Measurements from ENCODE around the gene CDKN2D.
A peak's percentile ranks its signal among the peaks of the same experiment; 100 is the strongest.

Gene CDKN2D

GRCh38 chr19:10603873-10604459 lies 35.2 kb upstream of the CDKN2D start:
- no peak for TF ChIP-seq CTCF (IDR thresholded peaks at IDR 0.05; ENCODE audit: low read depth, low read length)
- in situ Hi-C loops (cut with HindIII; ENCODE audit: low sequenced_read_pairs): no loop called here
- H3K4me3 ChIP-seq (ENCODE audit: low read depth, low read length): peak overlapping the region; percentile 94
- peak; percentile 20 for DNase-seq (ENCODE audit: low read depth, low spot score)

GRCh38 chr19:10603084-10603872 lies 34.5 kb upstream of the CDKN2D start:
- DNase-seq (ENCODE audit: low read depth, low spot score): no peak

GRCh38 chr19:10602330-10603083 lies 33.7 kb upstream of the CDKN2D start:
- in situ Hi-C loops (cut with HindIII; ENCODE audit: low sequenced_read_pairs): no loop called here
- TF ChIP-seq CTCF (IDR thresholded peaks at IDR 0.05; ENCODE audit: low read depth, low read length): no peak
- DNase-seq (ENCODE audit: low read depth, low spot score): peak; percentile 63
- peak overlapping the region; percentile 94 for H3K4me3 ChIP-seq (ENCODE audit: low read depth, low read length)

More at GRCh38 chr19:10603084-10603872, 34.5 kb upstream of the CDKN2D start:
- in situ Hi-C loops (cut with HindIII; ENCODE audit: low sequenced_read_pairs): no loop called here
- peak overlapping the region; percentile 94 for H3K4me3 ChIP-seq (ENCODE audit: low read depth, low read length)
- TF ChIP-seq CTCF (IDR thresholded peaks at IDR 0.05; ENCODE audit: low read depth, low read length): no peak

GRCh38 chr19:10601999-10602329 lies 33.2 kb upstream of the CDKN2D start:
- TF ChIP-seq CTCF (IDR thresholded peaks at IDR 0.05; ENCODE audit: low read depth, low read length): no peak
- no peak overlapping the region for H3K4me3 ChIP-seq (ENCODE audit: low read depth, low read length)
- no peak for DNase-seq (ENCODE audit: low read depth, low spot score)
- in situ Hi-C loops (cut with HindIII; ENCODE audit: low sequenced_read_pairs): no loop called here

GRCh38 chr19:10600149-10600548 lies 31.4 kb upstream of the CDKN2D start:
- TF ChIP-seq CTCF (IDR thresholded peaks at IDR 0.05; ENCODE audit: low read depth, low read length): no peak
- in situ Hi-C loops (cut with HindIII; ENCODE audit: low sequenced_read_pairs): no loop called here
- no peak for DNase-seq (ENCODE audit: low read depth, low spot score)
- no peak overlapping the region for H3K4me3 ChIP-seq (ENCODE audit: low read depth, low read length)

- in situ Hi-C loops (cut with HindIII; ENCODE audit: low sequenced_read_pairs): no loop called here
- DNase-seq (ENCODE audit: low read depth, low spot score): no peak
Measured at GRCh38 chr19:10593820-10594637, 25.2 kb upstream of the CDKN2D start.

More at GRCh38 chr19:10593820-10594637, 25.2 kb upstream of the CDKN2D start:
- TF ChIP-seq CTCF (IDR thresholded peaks at IDR 0.05; ENCODE audit: low read depth, low read length): no peak
- no peak overlapping the region for H3K4me3 ChIP-seq (ENCODE audit: low read depth, low read length)

Measured in astrocyte of the spinal cord (primary cell).